ENCODE data around the gene VWA7.

Gene VWA7

GRCh38 chr6:31739639-31740396, 37.3 kb downstream of the VWA7 start, which contains the start of gene MSH5 (continued):
- TF ChIP-seq, protein P1, sequence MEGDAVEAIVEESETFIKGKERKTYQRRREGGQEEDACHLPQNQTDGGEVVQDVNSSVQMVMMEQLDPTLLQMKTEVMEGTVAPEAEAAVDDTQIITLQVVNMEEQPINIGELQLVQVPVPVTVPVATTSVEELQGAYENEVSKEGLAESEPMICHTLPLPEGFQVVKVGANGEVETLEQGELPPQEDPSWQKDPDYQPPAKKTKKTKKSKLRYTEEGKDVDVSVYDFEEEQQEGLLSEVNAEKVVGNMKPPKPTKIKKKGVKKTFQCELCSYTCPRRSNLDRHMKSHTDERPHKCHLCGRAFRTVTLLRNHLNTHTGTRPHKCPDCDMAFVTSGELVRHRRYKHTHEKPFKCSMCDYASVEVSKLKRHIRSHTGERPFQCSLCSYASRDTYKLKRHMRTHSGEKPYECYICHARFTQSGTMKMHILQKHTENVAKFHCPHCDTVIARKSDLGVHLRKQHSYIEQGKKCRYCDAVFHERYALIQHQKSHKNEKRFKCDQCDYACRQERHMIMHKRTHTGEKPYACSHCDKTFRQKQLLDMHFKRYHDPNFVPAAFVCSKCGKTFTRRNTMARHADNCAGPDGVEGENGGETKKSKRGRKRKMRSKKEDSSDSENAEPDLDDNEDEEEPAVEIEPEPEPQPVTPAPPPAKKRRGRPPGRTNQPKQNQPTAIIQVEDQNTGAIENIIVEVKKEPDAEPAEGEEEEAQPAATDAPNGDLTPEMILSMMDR (tag by site-specific recombination; IDR thresholded peaks at IDR 0.05), result no peak
- TF ChIP-seq, protein P2, sequence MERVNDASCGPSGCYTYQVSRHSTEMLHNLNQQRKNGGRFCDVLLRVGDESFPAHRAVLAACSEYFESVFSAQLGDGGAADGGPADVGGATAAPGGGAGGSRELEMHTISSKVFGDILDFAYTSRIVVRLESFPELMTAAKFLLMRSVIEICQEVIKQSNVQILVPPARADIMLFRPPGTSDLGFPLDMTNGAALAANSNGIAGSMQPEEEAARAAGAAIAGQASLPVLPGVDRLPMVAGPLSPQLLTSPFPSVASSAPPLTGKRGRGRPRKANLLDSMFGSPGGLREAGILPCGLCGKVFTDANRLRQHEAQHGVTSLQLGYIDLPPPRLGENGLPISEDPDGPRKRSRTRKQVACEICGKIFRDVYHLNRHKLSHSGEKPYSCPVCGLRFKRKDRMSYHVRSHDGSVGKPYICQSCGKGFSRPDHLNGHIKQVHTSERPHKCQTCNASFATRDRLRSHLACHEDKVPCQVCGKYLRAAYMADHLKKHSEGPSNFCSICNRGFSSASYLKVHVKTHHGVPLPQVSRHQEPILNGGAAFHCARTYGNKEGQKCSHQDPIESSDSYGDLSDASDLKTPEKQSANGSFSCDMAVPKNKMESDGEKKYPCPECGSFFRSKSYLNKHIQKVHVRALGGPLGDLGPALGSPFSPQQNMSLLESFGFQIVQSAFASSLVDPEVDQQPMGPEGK (tag by site-specific recombination; IDR thresholded peaks at IDR 0.05), result peak; percentile 81
- TF ChIP-seq ZBTB10 (tag by site-specific recombination; IDR thresholded peaks at IDR 0.05), result peak; percentile 84
- TF ChIP-seq SALL2 (tag by site-specific recombination; IDR thresholded peaks at IDR 0.05; ENCODE audit: borderline replicate concordance), result no peak
- TF ChIP-seq KLF7 (tag by site-specific recombination; IDR thresholded peaks at IDR 0.05; ENCODE audit: borderline replicate concordance), result peak; percentile 97
- no peak for TF ChIP-seq ZNF664 (tag by site-specific recombination; IDR thresholded peaks at IDR 0.05)
- no peak for TF ChIP-seq ZNF621 (tag by site-specific recombination; IDR thresholded peaks at IDR 0.05)
- TF ChIP-seq ZNF366 (tag by site-specific recombination; conservative IDR thresholded peaks at IDR 0.05), result peak; percentile 30; the same call in 1 of the 2 replicates
- TF ChIP-seq ZNF146 (tag by site-specific recombination; IDR thresholded peaks at IDR 0.05), result no peak
- no peak for TF ChIP-seq HOXD13 (CRISPR knock-in tag; IDR thresholded peaks at IDR 0.05; ENCODE audit: borderline replicate concordance)
- 0 out of 2 replicates have a peak, but pooled peaks have one; percentile 52 for TF ChIP-seq PRDM4 (tag by site-specific recombination; IDR thresholded peaks at IDR 0.05)
- TF ChIP-seq SCRT1 (tag by site-specific recombination; IDR thresholded peaks at IDR 0.05; ENCODE audit: borderline replicate concordance), result peak; percentile 97
- TF ChIP-seq, protein P3, sequence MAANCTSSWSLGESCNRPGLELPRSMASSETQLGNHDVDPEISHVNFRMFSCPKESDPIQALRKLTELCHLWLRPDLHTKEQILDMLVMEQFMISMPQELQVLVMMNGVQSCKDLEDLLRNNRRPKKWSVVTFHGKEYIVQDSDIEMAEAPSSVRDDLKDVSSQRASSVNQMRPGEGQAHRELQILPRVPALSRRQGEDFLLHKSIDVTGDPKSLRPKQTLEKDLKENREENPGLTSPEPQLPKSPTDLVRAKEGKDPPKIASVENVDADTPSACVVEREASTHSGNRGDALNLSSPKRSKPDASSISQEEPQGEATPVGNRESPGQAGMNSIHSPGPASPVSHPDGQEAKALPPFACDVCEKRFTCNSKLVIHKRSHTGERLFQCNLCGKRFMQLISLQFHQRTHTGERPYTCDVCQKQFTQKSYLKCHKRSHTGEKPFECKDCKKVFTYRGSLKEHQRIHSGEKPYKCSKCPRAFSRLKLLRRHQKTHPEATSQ (tag by site-specific recombination; IDR thresholded peaks at IDR 0.05), result peak; percentile 40; the same call in 1 of the 2 replicates
- peak; percentile 78; the same call in 1 of the 2 replicates for TF ChIP-seq ZNF24 (tag by site-specific recombination; IDR thresholded peaks at IDR 0.05)
- no peak for TF ChIP-seq ZNF132 (tag by site-specific recombination; IDR thresholded peaks at IDR 0.05; ENCODE audit: borderline replicate concordance)
- TF ChIP-seq ZNF791 (tag by site-specific recombination; IDR thresholded peaks at IDR 0.05), result no peak
- no peak for TF ChIP-seq ZNF701 (tag by site-specific recombination; IDR thresholded peaks at IDR 0.05)
- TF ChIP-seq, protein P4, sequence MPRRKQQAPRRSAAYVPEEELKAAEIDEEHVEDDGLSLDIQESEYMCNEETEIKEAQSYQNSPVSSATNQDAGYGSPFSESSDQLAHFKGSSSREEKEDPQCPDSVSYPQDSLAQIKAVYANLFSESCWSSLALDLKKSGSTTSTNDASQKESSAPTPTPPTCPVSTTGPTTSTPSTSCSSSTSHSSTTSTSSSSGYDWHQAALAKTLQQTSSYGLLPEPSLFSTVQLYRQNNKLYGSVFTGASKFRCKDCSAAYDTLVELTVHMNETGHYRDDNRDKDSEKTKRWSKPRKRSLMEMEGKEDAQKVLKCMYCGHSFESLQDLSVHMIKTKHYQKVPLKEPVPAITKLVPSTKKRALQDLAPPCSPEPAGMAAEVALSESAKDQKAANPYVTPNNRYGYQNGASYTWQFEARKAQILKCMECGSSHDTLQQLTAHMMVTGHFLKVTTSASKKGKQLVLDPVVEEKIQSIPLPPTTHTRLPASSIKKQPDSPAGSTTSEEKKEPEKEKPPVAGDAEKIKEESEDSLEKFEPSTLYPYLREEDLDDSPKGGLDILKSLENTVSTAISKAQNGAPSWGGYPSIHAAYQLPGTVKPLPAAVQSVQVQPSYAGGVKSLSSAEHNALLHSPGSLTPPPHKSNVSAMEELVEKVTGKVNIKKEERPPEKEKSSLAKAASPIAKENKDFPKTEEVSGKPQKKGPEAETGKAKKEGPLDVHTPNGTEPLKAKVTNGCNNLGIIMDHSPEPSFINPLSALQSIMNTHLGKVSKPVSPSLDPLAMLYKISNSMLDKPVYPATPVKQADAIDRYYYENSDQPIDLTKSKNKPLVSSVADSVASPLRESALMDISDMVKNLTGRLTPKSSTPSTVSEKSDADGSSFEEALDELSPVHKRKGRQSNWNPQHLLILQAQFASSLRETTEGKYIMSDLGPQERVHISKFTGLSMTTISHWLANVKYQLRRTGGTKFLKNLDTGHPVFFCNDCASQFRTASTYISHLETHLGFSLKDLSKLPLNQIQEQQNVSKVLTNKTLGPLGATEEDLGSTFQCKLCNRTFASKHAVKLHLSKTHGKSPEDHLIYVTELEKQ (tag by site-specific recombination; IDR thresholded peaks at IDR 0.05; ENCODE audit: borderline replicate concordance), result 0 out of 2 replicates have a peak, but pooled peaks have one; percentile 17
- TF ChIP-seq, protein P5, sequence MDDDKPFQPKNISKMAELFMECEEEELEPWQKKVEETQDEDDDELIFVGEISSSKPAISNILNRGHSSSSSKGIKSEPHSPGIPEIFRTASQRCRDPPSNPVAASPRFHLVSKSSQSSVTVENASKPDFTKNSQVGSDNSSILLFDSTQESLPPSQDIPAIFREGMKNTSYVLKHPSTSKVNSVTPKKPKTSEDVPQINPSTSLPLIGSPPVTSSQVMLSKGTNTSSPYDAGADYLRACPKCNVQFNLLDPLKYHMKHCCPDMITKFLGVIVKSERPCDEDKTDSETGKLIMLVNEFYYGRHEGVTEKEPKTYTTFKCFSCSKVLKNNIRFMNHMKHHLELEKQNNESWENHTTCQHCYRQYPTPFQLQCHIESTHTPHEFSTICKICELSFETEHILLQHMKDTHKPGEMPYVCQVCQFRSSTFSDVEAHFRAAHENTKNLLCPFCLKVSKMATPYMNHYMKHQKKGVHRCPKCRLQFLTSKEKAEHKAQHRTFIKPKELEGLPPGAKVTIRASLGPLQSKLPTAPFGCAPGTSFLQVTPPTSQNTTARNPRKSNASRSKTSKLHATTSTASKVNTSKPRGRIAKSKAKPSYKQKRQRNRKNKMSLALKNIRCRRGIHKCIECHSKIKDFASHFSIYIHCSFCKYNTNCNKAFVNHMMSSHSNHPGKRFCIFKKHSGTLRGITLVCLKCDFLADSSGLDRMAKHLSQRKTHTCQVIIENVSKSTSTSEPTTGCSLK (tag by site-specific recombination; IDR thresholded peaks at IDR 0.05), result no peak
